ENCODE measurements around the gene F11. TPM values are rescaled to one million over a fixed set of nuclear protein-coding genes. Genes with fewer than 3 reads are reported as not detected.
"Not testable (repeated sequence)": the region's sequence is repeated elsewhere in the genome, so short reads cannot be mapped to it uniquely, and the experiment has no call there.

F11 gene
- total RNA-seq, 1 donor from 2014 or later: not detected

DNA sequence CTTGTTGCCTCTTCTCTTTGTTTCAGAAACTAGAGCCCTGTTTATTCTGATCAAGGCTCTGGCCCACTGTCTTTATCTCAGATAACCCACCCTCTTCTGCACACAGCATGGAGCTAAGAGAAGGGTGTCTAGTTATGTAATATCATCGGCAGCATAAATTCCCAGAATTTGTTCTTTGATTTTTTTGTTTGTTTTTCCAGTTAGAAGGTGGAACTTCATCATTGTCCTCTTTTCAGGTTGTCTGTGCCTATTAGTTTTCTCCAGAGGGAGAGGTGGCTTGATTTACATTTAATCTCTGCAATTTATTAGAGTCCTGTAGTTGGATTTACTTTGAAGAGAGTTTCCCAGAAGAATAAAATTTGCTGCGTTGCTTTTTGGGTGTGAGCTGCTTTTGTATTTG lies 15.2 kb upstream of the F11 start:
- no peak for ATAC-seq

DNA sequence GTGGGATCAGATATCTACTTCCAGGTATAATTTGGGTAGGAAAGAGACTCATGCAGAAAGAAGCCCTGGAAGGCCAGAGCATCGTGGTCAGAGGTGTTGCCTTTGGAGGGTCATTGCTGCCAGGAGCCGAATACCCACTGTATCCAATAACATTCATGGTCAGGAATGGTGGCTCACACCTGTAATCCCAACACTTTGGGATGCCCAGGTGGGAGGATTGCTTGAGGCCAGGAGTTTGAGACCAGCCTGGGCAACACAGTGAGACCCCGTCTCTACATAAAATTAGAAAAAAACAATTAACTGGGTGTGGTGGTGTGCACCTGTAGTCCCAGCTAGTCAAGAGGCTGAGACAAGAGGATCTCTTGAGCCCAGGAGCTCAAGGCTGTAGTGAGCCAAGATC lies 10.9 kb upstream of the F11 start:
- ATAC-seq: no peak

DNA sequence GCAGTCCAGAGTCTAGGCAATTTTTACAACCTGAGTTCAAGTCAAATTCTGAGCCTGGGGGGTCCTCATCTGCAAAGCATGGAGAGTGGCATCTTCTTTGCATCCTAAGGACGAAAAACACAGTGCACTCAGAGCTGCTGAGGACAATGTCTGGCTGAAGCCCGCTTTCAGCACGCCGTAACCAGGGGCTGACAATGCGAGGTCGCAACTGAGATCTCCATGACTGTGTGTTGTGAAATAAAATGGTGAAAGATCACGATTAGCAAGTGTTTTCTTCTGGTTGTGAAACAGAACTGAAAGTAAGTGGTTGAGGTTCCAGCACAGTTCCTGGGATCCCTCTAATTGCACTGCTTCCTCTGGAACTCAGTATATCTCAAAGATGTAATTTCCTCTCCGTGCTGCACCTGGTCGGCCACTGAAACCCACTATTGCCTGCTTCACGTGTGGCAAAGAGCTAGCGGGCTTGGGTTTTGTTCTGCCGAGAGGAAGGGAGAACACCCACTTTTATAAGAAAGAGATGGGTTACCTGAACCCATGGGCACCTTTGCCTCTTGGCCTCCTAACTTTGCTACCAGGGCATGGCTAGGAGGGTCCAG lies 7.7 kb upstream of the F11 start:
- ATAC-seq: no peak

DNA sequence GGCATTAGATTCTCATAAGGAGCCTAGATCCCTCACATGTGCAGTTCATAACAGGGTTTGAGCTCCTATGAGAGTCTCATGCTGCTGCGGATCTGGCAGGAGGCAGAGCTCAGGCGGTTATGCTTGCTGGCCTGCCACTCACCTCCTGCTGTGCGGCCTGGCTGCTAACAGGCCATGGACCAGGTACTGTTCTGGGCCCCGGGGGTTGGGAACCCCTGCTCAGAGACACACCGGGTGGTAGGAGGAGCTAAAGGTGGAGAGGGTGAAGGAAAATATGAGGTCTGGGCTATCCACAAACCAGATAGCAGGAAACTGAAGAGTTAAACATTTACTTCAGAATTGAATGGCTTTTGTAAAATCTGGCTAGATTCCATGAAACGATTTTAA lies 5.9 kb upstream of the F11 start:
- no peak for ATAC-seq

DNA sequence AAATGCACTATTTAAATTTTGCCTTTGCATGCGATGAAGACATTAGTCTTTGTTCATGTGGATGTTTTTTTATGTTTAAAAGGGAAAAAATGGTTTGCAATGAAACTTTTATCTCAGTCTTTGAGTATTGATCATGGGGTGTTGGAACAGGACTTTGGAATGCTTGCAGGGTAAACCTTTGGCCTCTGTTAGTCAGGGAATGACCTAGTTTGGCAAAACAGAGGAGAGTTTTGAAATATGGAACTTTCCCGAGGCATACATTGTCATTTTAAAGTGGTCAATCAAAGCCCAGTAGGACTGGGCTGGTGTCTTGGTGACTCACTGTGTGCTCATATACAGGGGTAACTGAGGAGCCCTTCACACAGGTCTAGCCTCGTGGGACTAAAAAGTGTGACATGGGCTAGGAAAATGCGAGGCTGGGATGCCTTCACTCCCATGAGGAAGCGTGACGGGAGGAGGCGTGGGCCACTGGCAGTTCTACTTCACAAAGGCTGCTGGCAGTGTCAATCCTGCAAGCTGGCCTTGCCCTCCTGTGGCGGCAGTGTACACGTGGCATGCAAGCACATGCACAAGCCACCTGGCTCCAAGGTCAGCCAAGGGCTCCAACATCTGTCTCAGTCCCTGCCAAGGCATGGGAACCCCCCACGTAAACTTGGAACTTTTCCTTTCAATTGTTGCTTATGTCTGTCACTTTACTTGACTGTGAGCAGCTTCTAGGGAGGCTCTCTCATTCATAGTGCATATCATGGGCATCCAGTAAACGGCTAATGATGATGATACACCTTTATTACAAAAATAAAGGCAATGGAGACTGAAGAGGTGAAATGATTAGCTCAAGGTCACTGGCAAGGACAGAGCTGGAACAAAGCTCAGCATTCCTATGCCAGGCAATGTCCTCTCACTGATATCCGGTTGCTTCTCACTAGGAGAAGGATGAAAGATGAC lies 5.2 kb upstream of the F11 start:
- no peak for ATAC-seq

DNA sequence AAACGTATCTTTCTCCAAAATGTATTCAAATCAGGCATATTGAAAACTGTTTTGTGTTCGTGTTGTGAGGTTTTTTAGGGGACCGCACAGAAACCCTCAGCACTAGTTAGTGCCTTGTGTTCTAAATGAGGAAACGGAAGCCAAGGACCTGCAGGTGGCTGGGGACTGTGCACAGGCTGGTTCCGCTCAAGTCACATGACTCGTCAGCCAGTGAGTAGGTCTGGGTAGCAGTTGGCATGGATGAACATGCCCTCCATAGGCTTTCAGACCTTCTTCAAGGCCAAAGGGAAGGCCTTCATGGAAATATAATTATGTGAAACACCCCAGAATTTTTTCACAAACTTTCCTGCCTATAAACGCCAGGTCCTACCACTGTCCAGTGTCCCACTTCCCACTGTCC lies 1.3 kb upstream of the F11 start:
- ATAC-seq: no peak

DNA sequence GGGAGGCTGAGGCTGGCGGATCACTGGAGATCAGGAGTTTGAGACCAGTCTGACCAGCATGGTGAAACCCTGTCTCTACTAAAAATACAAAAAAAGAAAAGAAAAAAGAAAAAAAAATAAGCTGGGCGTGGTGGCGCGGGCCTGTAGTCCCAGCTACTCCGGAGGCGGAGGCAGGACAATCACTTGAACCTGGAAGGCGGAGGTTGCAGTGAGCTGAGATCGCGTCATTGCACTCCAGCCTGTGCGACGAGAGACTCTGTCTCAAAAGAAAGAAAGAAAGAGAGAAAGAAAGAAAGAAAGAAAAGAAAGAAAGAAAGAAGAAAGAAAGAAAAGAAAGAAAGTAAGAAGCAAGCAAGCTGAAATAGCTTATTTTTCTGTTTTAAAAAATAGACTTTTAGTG lies 739 bp upstream of the F11 start:
- ATAC-seq: not testable (repeated sequence)

DNA sequence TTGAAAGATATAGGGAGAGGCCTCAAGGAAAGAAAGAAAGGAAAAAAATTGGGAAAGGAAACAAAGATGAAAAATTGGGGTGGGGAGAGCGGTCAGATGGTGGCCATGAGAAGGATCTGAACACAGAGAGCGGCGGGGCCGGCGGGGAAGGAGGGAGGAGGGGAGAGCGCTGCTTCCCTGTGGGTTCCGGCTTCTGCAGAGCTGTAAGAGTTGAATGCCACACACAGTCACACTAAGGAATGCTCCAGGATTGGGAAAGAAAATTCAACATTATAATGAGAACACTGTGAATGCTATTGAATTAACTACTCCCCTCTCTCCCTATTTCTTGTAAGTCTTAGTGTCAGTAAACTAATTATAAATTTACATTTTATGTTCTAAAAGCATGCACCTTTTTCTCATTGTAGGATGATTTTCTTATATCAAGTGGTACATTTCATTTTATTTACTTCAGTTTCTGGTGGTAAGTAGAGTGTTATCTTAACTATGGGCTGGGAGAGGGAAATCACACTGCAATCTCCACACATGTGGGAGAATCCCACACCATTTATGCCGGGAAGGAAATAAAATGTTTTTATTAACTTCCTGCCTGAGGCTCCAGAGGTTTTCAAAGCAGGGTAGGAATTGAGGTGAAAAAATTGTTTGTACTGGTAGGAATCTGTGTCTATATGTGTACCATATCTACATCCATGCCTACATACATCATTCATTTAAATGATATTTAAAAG lies 904 bp downstream of the F11 start:
- no peak for ATAC-seq

DNA sequence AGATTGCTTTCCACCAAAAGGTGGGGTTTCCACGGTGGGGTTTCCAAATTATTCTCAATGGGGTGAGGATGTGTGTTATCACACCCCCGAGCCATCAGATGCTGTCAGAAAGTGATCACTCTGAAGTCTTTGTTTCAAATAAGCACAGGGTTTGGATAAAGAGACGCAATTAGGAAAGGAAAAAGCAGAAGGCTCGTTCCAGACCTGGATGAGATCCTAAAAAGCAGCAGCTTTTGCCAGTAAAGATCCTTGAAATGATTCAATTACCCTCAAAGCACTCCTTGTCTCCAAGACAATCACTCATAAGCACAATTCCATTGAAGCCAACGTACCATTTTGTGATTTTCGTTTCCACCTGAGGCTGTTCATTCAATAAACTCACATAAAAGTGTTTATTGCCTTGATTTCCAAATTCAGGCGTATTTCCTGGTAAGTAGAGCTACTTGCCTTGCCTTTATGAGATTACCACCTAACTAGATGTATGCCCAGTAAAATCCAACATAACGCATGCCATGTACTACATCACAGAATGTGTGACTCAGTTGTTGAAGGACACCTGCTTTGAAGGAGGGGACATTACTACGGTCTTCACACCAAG lies 5.2 kb downstream of the F11 start:
- ATAC-seq: no peak

DNA sequence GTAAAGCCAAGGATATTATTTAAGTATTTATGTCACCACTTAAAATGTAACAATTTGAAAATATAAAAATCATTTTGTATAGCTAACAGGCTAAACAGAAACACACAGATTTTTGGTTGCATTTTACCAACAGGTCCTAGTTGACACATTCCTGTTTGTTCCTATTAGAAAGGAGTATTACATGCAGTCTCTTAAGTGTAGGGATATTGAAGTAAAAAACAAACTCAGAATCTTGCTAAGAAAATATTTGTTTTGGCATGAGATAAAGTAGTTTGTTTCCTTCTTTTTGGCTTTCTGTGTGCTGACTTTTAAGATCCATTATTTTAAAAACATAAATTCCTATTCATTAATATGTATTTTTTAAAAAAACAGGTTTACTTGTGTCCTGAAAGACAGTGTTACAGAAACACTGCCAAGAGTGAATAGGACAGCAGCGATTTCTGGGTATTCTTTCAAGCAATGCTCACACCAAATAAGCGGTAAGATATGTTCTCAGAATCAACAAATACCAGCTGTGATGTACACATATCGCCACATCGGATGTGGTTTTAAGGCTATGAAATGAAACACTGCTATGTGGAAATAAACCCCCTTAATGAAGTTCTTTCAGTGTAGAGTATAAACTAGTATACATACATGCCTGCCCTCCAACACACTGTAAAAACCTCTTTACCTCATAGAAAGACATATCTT lies 6.9 kb downstream of the F11 start:
- ATAC-seq: no peak

DNA sequence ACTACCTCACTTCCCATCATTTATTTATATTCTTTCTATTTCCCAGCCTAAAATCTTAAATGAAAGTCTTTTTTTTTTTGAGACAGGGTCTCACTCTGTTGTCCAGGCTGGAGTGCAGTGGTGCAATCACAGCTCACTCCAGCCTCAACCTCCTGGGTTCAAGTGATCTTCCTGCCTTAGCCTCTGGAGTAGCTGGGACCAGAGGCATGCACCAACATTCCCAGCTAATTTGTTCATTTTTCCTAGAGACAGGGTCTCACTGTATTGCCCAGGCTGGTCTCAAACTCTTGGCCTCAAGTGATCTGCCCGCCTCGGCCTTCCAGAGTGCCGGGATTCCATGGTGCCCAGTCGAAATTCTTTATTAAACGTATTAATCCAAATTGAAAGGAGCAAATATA lies 7.4 kb downstream of the F11 start:
- ATAC-seq: not testable (repeated sequence)

DNA sequence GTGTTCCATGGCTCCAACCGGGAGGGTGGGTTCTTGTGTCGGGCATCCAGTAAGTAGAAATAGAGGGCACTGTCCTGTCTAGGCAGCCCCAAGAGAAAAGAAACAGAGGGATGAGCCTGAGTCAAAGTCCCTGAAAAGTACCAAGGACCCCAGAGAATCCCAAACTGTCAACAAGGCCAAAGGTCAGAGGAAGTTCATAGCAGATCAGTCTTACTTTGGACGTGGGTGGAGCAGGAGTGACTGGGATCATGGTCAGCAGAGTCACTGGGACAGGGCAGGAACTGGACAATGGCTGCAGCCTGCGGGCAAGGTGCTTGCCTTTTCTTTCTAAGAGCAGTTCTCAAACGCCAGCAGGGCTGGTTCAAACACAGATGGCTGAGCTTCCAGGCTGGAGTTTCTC lies 17.3 kb downstream of the F11 start:
- ATAC-seq: no peak

DNA sequence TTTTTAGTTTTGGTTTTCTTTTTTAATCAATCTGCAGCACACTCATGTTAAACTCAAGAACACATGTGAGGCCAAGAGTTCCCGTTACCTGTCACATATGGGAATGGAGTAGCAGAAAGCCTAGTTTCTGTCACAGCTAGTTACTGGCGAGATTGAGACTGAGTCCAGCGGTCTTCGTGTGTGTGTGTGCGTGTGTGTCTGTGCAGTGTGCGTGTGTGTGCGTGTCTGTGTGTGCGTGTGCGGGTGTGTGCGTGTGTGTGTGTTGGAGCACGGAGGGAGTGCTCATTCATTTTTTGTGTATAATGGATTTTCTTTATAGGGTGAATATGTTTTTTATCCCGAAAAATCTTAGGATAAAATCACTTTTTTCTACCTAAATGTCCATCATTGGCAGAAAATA lies 19.2 kb downstream of the F11 start:
- ATAC-seq: no peak

DNA sequence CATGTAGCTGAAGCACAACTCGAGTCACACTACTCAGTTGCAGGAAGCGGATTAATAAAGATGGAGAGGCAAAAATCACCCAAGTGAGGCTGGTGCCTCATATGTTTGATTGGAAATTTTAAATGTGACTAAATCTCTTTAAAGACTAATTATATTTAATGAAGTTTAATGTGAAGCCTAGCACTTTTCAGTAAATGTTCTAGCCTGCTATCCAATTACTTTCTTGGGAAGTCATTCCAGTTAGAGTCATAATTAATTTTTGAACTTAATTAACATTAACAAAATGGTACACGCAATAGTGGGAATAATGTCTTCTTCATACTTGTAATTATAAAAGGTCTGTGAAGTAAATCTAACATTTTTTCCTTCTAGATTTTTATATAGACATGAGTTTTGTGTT lies 20.6 kb downstream of the F11 start:
- ATAC-seq: no peak

DNA sequence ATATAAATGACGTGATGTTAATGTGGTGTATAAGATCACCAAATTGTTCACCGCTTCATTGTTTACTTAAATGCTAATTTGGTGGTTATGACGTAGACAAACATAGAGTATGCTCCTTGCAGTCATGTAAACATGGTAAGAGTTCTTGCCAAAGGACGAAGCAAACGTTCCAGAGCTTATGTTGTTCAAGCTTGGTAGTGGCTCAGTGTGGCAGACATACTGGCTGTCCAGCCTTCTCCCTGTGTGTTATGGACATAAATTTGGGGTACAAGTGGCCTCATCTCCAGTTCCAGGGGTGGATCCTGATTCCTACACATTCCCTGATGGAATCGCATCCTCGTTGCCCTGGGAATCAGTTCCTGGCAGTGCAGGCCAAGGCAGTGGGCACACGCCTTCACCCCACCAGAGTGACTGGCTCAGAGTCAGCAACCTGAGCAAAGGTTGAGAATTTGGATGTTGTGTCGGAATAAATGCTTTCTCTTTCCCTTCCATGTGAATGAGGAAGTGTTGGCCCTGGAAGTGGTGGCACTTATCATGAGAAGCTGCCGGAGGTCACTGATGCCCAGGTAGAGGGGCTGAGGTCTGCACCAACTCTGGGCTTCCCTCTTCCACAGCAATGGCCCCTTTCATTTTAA lies 25.4 kb downstream of the F11 start:
- no peak for ATAC-seq

DNA sequence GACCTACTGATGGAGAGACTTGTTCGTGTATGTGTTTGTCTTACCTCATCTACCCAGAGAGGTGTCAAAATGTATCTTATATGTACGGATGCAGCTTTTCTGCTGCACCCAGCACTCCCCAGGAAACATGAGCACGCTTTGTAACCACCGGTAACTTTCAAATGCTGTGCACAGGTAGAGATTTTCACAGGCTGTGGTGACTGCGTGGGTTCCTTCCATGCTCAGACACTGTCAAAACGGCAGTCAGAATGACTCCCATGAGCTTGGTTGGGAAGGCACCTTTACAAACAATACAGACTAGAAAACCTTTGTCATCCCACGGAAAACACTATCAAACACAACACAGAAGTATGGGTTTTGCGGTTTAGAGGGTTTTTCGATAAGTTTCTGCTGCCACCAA lies 28.2 kb downstream of the F11 start:
- ATAC-seq: no peak

DNA sequence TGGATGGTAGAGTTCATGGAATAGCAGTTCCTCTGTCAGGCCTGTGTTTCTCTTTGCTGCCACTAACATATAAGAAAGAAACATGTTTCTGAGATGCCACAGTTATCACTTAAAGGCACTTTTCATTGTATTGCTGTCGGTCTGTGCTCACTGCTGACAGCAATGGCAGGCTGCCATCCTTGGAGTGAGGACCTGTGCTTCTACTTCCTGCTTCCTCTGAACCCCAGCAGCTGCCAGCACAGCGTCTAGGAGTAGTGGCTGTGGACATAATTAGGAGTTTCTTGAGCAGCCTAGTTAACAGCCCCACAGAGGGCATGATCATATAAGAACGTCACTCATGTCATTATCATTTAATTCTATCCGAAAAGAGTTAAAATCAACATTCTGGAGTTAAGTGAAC lies 30.5 kb downstream of the F11 start:
- ATAC-seq: no peak

DNA sequence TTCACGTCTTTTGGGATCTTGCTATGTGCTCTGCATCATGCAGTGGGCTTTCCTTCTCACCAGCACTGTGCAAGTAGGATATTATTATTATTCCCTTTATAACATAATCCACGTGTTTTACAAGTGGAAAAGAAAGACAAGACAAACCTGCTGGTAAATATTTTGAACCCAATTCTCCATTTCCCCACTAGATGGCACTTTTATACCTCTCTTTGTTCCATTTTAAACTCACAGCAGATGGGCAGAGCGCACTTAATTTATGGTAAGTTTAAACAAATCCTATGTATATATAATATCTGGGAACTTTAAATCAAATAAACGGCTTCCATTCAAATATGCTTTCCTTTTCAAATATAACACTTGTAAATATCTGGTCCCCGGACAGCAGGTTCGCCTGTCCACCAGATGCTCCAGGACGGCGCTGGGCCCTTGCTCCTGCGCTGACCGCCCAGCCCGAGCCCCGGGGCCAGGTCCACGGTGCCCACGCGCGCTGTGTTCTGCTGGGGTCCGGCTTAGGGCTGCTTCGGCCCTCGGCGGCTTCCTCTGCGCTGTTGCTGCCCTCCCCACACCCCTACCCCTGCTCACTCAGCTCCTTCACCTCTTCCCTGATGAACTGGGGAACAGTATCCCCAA lies 31.1 kb downstream of the F11 start:
- ATAC-seq: no peak

DNA sequence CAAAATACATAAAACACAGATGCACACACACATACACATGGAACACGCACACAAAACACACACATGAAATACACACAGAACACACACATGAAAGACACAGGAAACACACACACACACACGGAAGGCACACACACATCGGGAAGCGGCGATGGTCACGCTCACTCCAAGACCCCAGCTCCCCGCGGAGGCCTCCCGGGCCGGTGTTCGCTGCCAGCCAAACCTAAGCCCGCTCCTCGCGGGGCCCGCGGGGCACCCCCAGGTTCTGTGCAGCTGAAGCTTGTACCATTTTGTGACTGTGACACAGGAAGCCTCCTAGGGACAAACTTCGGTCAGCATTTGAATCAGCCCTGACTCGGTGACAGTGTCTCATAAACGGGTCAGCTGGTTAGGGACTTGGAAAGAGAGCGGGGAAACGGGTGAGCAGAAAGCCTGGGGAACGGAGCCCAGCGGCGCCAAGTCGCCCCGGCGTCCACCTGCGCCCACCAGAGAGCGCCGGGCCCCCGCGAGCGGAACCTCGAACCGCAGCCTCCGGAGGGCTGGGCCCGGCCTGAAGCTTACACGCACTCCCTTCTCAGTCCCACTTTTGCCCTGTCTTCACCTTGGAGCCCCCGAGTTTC lies 32.1 kb downstream of the F11 start:
- no peak for ATAC-seq

DNA sequence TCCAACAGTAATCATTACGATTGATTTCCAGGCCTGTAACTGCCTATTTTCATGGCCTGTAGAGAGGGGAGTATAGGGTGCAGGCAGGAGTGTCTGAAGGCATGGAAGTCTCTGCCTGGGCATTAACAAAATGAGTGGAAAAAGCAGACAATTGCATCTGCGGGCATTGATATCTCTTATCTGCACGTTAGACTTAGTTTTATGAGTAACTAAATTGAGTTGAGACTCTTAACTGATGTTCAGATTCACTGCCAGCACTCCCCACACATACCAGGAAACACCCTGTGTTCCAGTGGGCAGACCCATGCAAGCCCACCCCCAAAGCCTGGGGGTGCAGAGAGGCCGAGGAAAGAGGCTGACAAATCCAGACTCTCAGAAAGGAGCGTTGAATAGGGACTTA lies 33.3 kb downstream of the F11 start:
- ATAC-seq: no peak

Measured in esophagus mucosa (tissue), 1 donor.